Measurements from ENCODE around the gene CBR1.
"Not testable (repeated sequence)": the region's sequence is repeated elsewhere in the genome, so short reads cannot be mapped to it uniquely, and the experiment has no call there.

Gene CBR1

GRCh38 chr21:36070999-36071398, 1.2 kb downstream of the CBR1 start:
- Histone ChIP-seq H3F3A (ENCODE audit: low read depth) (no peaks in the 10 kb centered on the region), H4K20me1 (ENCODE audit: insufficient read depth, low read length, poor library complexity, severe bottlenecking) (no peaks in the 10 kb centered on the region), H3K36me3 (ENCODE audit: insufficient read depth, low read length) (no peaks in the 10 kb centered on the region), H3K27me3 (ENCODE audit: insufficient read depth, low read length, poor library complexity, severe bottlenecking) (no peaks in the 10 kb centered on the region), H3K4me1 (ENCODE audit: insufficient read depth, low read length, poor library complexity, severe bottlenecking) (no peaks in the 10 kb centered on the region), H3K9ac (ENCODE audit: low read depth, low read length, poor library complexity, severe bottlenecking) (no peak overlapping the region), H2AFZ (ENCODE audit: low read length) (no peak overlapping the region), H3K9me2 (replicated peaks; ENCODE audit: low read depth, low read length) (no peaks in the 10 kb centered on the region), H3K79me2 (ENCODE audit: insufficient read depth, low read length) (no peaks in the 10 kb centered on the region), H3K9me3 (ENCODE audit: insufficient read depth, low read depth, low read length) (no peaks in the 10 kb centered on the region; the same call in 1 of the 2 replicates), H3K4me3 (ENCODE audit: low read length, poor library complexity, severe bottlenecking) (no peak overlapping the region), H3K4me2 (ENCODE audit: low read depth, low read length, poor library complexity, severe bottlenecking) (no peak overlapping the region)
- TF ChIP-seq EZH2phosphoT487 (IDR thresholded peaks at IDR 0.05; ENCODE audit: borderline replicate concordance) (no peak), CTCF (conservative IDR thresholded peaks at IDR 0.05; ENCODE audit: low read length) (no peak)

GRCh38 chr21:36072453-36073162, 2.8 kb downstream of the CBR1 start:
- no peaks in the 10 kb centered on the region for H3K9me2 ChIP-seq (replicated peaks; ENCODE audit: low read depth, low read length)
- H3K4me1 ChIP-seq (ENCODE audit: insufficient read depth, low read length, poor library complexity, severe bottlenecking) = no peaks in the 10 kb centered on the region
- no peak overlapping the region for H3K4me3 ChIP-seq (ENCODE audit: low read length, poor library complexity, severe bottlenecking)
- TF ChIP-seq EZH2phosphoT487 (IDR thresholded peaks at IDR 0.05; ENCODE audit: borderline replicate concordance) (no peak), CTCF (conservative IDR thresholded peaks at IDR 0.05; ENCODE audit: low read length) (no peak)
- H3K9ac ChIP-seq (ENCODE audit: low read depth, low read length, poor library complexity, severe bottlenecking) = no peak overlapping the region
- no peaks in the 10 kb centered on the region for H3F3A ChIP-seq (ENCODE audit: low read depth)
- no peak overlapping the region for H2AFZ ChIP-seq (ENCODE audit: low read length)
- H3K36me3 ChIP-seq (ENCODE audit: insufficient read depth, low read length) = no peaks in the 10 kb centered on the region
- no peak overlapping the region for H3K4me2 ChIP-seq (ENCODE audit: low read depth, low read length, poor library complexity, severe bottlenecking)
- H3K27me3 ChIP-seq (ENCODE audit: insufficient read depth, low read length, poor library complexity, severe bottlenecking) = no peaks in the 10 kb centered on the region
- no peaks in the 10 kb centered on the region for H4K20me1 ChIP-seq (ENCODE audit: insufficient read depth, low read length, poor library complexity, severe bottlenecking)
- no peaks in the 10 kb centered on the region for H3K79me2 ChIP-seq (ENCODE audit: insufficient read depth, low read length)
- no peaks in the 10 kb centered on the region; the same call in 1 of the 2 replicates for H3K9me3 ChIP-seq (ENCODE audit: insufficient read depth, low read depth, low read length)

- TF ChIP-seq CTCF (conservative IDR thresholded peaks at IDR 0.05; ENCODE audit: low read length) (no peak), EZH2phosphoT487 (IDR thresholded peaks at IDR 0.05; ENCODE audit: borderline replicate concordance) (no peak)
- H3K36me3 ChIP-seq (ENCODE audit: insufficient read depth, low read length) = no peaks in the 10 kb centered on the region
- H3K9ac ChIP-seq (ENCODE audit: low read depth, low read length, poor library complexity, severe bottlenecking) = no peak overlapping the region
- H3K4me2 ChIP-seq (ENCODE audit: low read depth, low read length, poor library complexity, severe bottlenecking) = no peak overlapping the region
- H3K27me3 ChIP-seq (ENCODE audit: insufficient read depth, low read length, poor library complexity, severe bottlenecking) = no peaks in the 10 kb centered on the region
- H2AFZ ChIP-seq (ENCODE audit: low read length) = no peak overlapping the region
- no peak overlapping the region for H3K4me3 ChIP-seq (ENCODE audit: low read length, poor library complexity, severe bottlenecking)
- H3K9me3 ChIP-seq (ENCODE audit: insufficient read depth, low read depth, low read length) = no peaks in the 10 kb centered on the region; the same call in 1 of the 2 replicates
- no peaks in the 10 kb centered on the region for H4K20me1 ChIP-seq (ENCODE audit: insufficient read depth, low read length, poor library complexity, severe bottlenecking)
- H3K4me1 ChIP-seq (ENCODE audit: insufficient read depth, low read length, poor library complexity, severe bottlenecking) = no peaks in the 10 kb centered on the region
- no peaks in the 10 kb centered on the region for H3F3A ChIP-seq (ENCODE audit: low read depth)
- no peaks in the 10 kb centered on the region for H3K79me2 ChIP-seq (ENCODE audit: insufficient read depth, low read length)
- no peaks in the 10 kb centered on the region for H3K9me2 ChIP-seq (replicated peaks; ENCODE audit: low read depth, low read length)
These were observed 3.4 kb downstream of the CBR1 start for GRCh38 chr21:36073181-36073580.

GRCh38 chr21:36073911-36074310, 4.1 kb downstream of the CBR1 start:
- H3K4me2 ChIP-seq (ENCODE audit: low read depth, low read length, poor library complexity, severe bottlenecking); H3K9me3 ChIP-seq (ENCODE audit: insufficient read depth, low read depth, low read length); H3K9ac ChIP-seq (ENCODE audit: low read depth, low read length, poor library complexity, severe bottlenecking); H4K20me1 ChIP-seq (ENCODE audit: insufficient read depth, low read length, poor library complexity, severe bottlenecking); H2AFZ ChIP-seq (ENCODE audit: low read length); H3K9me2 ChIP-seq (replicated peaks; ENCODE audit: low read depth, low read length); H3K4me1 ChIP-seq (ENCODE audit: insufficient read depth, low read length, poor library complexity, severe bottlenecking); H3K79me2 ChIP-seq (ENCODE audit: insufficient read depth, low read length); H3F3A ChIP-seq (ENCODE audit: low read depth); H3K4me3 ChIP-seq (ENCODE audit: low read length, poor library complexity, severe bottlenecking); H3K36me3 ChIP-seq (ENCODE audit: insufficient read depth, low read length); H3K27me3 ChIP-seq (ENCODE audit: insufficient read depth, low read length, poor library complexity, severe bottlenecking): not testable (repeated sequence)

Data from Loucy (cell line).